ENCODE results near the gene CFAP53. TPM values are rescaled to one million over a fixed set of nuclear protein-coding genes. Genes with fewer than 3 reads are reported as not detected.

Gene CFAP53
- total and polyA plus RNA-seq, 2 of the 13 experiments (the other 11 are each of a cell fraction or from before 2014, with no cell fraction given): 0.05 to 0.07 TPM

DNA sequence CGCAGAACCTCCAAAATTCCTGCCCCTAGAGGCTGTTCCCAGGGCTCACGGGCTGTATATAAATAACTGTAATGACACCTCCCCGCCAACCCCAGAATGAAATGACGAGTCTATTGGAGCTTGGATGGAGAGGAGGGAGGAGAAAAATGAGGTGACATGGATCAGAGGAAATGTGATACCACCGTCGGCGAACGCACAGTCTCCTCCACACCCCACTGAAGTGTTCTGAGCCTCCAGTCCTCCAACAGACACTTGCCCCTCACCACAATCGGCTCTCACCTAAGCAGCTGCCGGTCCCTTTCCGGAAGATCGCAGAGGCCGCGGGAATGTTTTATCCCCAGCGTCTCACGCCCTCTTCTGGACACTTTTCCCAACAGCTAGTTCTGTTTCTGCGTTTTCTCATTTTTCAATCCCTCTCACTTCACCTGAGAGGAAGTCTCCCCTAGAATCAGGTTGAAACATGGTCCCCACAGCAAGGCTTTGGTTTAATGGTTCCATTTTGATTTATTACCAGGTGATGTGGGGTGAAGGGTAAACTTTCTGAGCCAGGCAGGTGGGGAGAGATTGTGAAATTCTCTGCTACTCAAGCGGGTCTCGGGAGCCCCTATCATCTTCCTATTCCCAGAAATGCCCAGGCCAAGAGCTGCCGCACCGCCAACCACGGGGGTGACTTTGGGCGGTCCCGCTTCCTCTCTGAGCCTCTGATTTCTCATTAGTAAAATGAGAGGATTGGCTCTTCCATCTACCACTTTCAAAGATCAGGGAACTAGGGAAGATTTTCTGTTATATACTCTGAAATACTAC lies 62.3 kb downstream of the CFAP53 start (continued):
- TF ChIP-seq ZNF567 (CRISPR knock-in tag; IDR thresholded peaks at IDR 0.05; ENCODE audit: borderline replicate concordance): no peak

DNA sequence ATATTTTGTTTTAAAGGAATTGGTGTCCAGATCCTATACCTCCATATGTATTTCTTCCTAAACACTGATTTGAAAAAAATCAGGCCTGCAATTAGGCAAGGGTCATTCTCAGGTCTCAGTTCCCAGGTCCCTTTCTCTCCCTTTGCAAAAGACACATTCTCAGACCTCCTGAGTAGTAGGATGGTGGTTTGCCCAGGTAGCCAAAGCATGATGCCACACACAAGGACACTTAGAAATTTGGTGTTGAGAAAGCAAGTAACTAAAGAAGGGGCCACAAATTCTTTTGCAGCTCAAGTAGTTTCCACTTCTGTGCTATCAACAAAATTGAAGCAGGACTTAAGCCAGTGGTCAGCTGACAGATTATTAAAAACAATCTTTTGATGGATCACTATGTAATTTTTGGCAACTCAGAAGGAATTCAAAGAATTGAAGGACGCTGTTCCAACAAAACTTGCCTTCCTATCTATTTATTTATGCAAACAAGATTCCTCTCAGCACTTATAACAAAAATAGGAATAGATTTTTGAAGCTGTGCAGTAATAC lies 64.7 kb downstream of the CFAP53 start:
- peaks cover 16% of the 10 kb centered on the region for H3K4me1 ChIP-seq (ENCODE audit: insufficient read depth, low read length)
- ATAC-seq: no peak
- BruUV-seq (replicated peaks): no TSS peak
- peaks cover 0 to 21% of the 10 kb centered on the region in 2 experiments; a peak in 3 of 5 replicates for H3K27me3 ChIP-seq (ENCODE audit: control insufficient read depth in 1 of 2, insufficient read depth in 2 of 2, low read length in 2 of 2)
- in situ Hi-C loops (cut with HindIII; ENCODE audit: extremely low pct_ligation_motif_present, low pct_unique_long_range_greater_than_20kb) (no loop called here), intact Hi-C loops (cut with micrococcal nuclease; ENCODE audit: unreplicated experiment) (loop anchor here (2.0 kb wide), 1 partner anchor 301 kb away; no protein-coding TSS in a partner anchor)
- FAIRE-seq: no peak
- no peak overlapping the region for H3K27ac ChIP-seq (ENCODE audit: extremely low read length, insufficient read depth, low read length)
- no peak for DNase-seq (ENCODE audit: low spot score)
- H2AFZ ChIP-seq (ENCODE audit: low read length): no peak overlapping the region
- TF ChIP-seq FIP1L1 (IDR thresholded peaks at IDR 0.05; ENCODE audit: borderline replicate concordance, insufficient read depth, low read depth, low read length) (no peak), RARG (CRISPR knock-in tag; IDR thresholded peaks at IDR 0.05; ENCODE audit: low read depth) (no peak), MLX (CRISPR knock-in tag; IDR thresholded peaks at IDR 0.05) (no peak), HDAC2 (CRISPR knock-in tag; IDR thresholded peaks at IDR 0.05) (no peak), ZNF20 (CRISPR knock-in tag; IDR thresholded peaks at IDR 0.05) (no peak), PPARG (CRISPR knock-in tag; conservative IDR thresholded peaks at IDR 0.05) (no peak), TFAP4 (IDR thresholded peaks at IDR 0.05; ENCODE audit: borderline replicate concordance, low read depth) (no peak)
- H3K36me3 ChIP-seq (replicated peaks in 1 of 2; ENCODE audit: control insufficient read depth in 1 of 2, insufficient read depth in 2 of 2, low read length in 2 of 2): no peaks in the 10 kb centered on the region
- no peaks in the 10 kb centered on the region for H3K79me2 ChIP-seq (ENCODE audit: insufficient read depth, low read length)
- H4K20me1 ChIP-seq (ENCODE audit: insufficient read depth, low read length): no peaks in the 10 kb centered on the region
- CTCF ChIA-PET (ENCODE audit: low intra/inter-chr PET ratio, low total read pairs): no interaction called here
- WGBS (ENCODE audit: low lambda C conversion rate): 0% methylated on average over 1 of the region's 1 CpG
- H3K9me3 ChIP-seq (ENCODE audit: low read length): no peaks in the 10 kb centered on the region
- POLR2A ChIA-PET: no interaction called here
- H3K4me3 ChIP-seq (replicated peaks in 1 of 3; ENCODE audit: insufficient read depth in 1 of 3, low read depth in 2 of 3, low read length in 3 of 3): no peak overlapping the region
- no peak overlapping the region for H3K4me2 ChIP-seq (ENCODE audit: low read depth, low read length)
- H3K9ac ChIP-seq (ENCODE audit: insufficient read depth, low read depth, low read length): no peak overlapping the region
